Trophoblast cell (in vitro differentiated cells and primary cell): ENCODE measurements around the gene FEV.

Experiments used
- DNase-seq, 2 donors: peaks; one replicate each; pipeline ENCODE4 v3.0.0-alpha.2; 2016
- H2AFZ ChIP-seq: 2 replicates; pipeline ENCODE4 v1.6.1; 2013; ENCODE audit warnings: low read length, moderate library complexity, mild to moderate bottlenecking; ENCODE audit not compliant: insufficient read depth, poor library complexity
- H2AK5ac ChIP-seq: 2 replicates; pipeline ENCODE4 v1.6.1; 2013; ENCODE audit warnings: mild to moderate bottlenecking, low read length
- H2BK120ac ChIP-seq: 2 replicates; pipeline ENCODE4 v1.6.1; 2013; ENCODE audit warnings: low read length, mild to moderate bottlenecking, moderate library complexity; ENCODE audit not compliant: insufficient read depth, poor library complexity
- H2BK12ac ChIP-seq: 2 replicates; pipeline ENCODE4 v1.6.1; 2013; ENCODE audit warnings: mild to moderate bottlenecking, low read length, moderate library complexity
- H2BK5ac ChIP-seq: 2 replicates; pipeline ENCODE4 v1.6.1; 2013; ENCODE audit warnings: low read length, low read depth, moderate library complexity, mild to moderate bottlenecking; ENCODE audit not compliant: poor library complexity
- H3K14ac ChIP-seq: 2 replicates; pipeline ENCODE4 v1.6.1; 2013; ENCODE audit warnings: mild to moderate bottlenecking, low read length
- H3K18ac ChIP-seq: 2 replicates; pipeline ENCODE4 v1.6.1; 2013; ENCODE audit warnings: mild to moderate bottlenecking, low read length
- H3K23ac ChIP-seq: 2 replicates; pipeline ENCODE4 v1.6.1; 2013; ENCODE audit warnings: low read length
- H3K27ac ChIP-seq: 2 replicates; pipeline ENCODE4 v1.5.1; 2013; ENCODE audit warnings: low read depth, mild to moderate bottlenecking, inconsistent platforms, low read length, moderate library complexity
- H3K27me3 ChIP-seq: 2 replicates; pipeline ENCODE4 v1.6.1; 2013; ENCODE audit warnings: inconsistent platforms, mild to moderate bottlenecking, low read length, moderate library complexity; ENCODE audit not compliant: insufficient read depth
- H3K36me3 ChIP-seq, 2 experiments: 1 replicate in 1 of 2; 2 replicates in 1 of 2; pipeline ENCODE4 v1.6.1; 2013; ENCODE audit warnings: low read length in 2 of 2, mild to moderate bottlenecking in 2 of 2, moderate library complexity in 1 of 2; ENCODE audit not compliant: insufficient read depth in 2 of 2, control insufficient read depth in 1 of 2
- H3K4ac ChIP-seq: 2 replicates; pipeline ENCODE4 v1.6.1; 2013; ENCODE audit warnings: low read depth, mild to moderate bottlenecking, low read length, moderate library complexity
- H3K4me1 ChIP-seq, 2 experiments: 1 replicate in 1 of 2; 2 replicates in 1 of 2; pipeline ENCODE4 v1.6.1; 2013; ENCODE audit warnings: low read length in 2 of 2, mild to moderate bottlenecking in 2 of 2, moderate library complexity in 1 of 2; ENCODE audit not compliant: insufficient read depth in 2 of 2, control insufficient read depth in 1 of 2
- H3K4me2 ChIP-seq: 2 replicates; pipeline ENCODE4 v1.6.1; 2013; ENCODE audit warnings: inconsistent platforms, mild to moderate bottlenecking, low read length, moderate library complexity
- H3K4me3 ChIP-seq: 2 replicates; pipeline ENCODE4 v1.5.1; 2013; ENCODE audit warnings: mild to moderate bottlenecking, low read depth, low read length, inconsistent platforms
- H3K79me1 ChIP-seq: one replicate; pipeline ENCODE4 v1.6.1; 2013; ENCODE audit warnings: low read length
- H3K79me2 ChIP-seq: 2 replicates; pipeline ENCODE4 v1.6.1; 2013; ENCODE audit warnings: low read length, mild to moderate bottlenecking; ENCODE audit not compliant: control insufficient read depth, insufficient read depth, poor library complexity
- H3K9ac ChIP-seq: 2 replicates; pipeline ENCODE4 v1.6.1; 2013; ENCODE audit warnings: mild to moderate bottlenecking, low read length
- H3K9me3 ChIP-seq: 2 replicates; pipeline ENCODE4 v1.6.1; 2013; ENCODE audit warnings: low read depth, mild to moderate bottlenecking, control low read depth, inconsistent platforms, low read length; ENCODE audit not compliant: insufficient read depth
- H4K12ac ChIP-seq: 2 replicates; pipeline ENCODE4 v1.6.1; 2013; ENCODE audit warnings: low read depth, mild to moderate bottlenecking, low read length, moderate library complexity
- H4K8ac ChIP-seq: 2 replicates; pipeline ENCODE4 v1.6.1; 2013; ENCODE audit warnings: low read depth, mild to moderate bottlenecking, low read length, moderate library complexity
- H4K91ac ChIP-seq: one replicate; pipeline ENCODE4 v1.6.1; 2013; ENCODE audit warnings: low read depth, mild to moderate bottlenecking, low read length, moderate library complexity
- WGBS: extraction: QIAGEN DNeasy Blood & Tissue Kit; methylation state at CpG from one replicate; pipeline ENCODE4 v1.1.7; 2013; ENCODE audit warnings: missing lambda C conversion rate; ENCODE audit not compliant: insufficient read length, insufficient coverage; ENCODE audit errors: extremely low coverage; 5-methylcytosine and 5-hydroxymethylcytosine counted together

FEV gene

GRCh38 chr2:218983934-218984238 lies 1.1 kb downstream of the FEV start:
- no peak overlapping the region for H3K14ac ChIP-seq
- no peak overlapping the region for H3K23ac ChIP-seq
- no peak overlapping the region for H2AFZ ChIP-seq
- H3K79me1 ChIP-seq, result no peaks in the 10 kb centered on the region
- no peak overlapping the region for H2BK12ac ChIP-seq
- no peak overlapping the region for H4K91ac ChIP-seq
- H3K79me2 ChIP-seq, result no peaks in the 10 kb centered on the region
- H2BK120ac ChIP-seq, result no peak overlapping the region
- no peaks in the 10 kb centered on the region for H3K36me3 ChIP-seq
- no peak overlapping the region for H2AK5ac ChIP-seq
- H4K8ac ChIP-seq, result no peak overlapping the region
- H3K4ac ChIP-seq, result no peak overlapping the region
- no peak overlapping the region for H3K18ac ChIP-seq
- peaks cover 77% of the 10 kb centered on the region for H3K27me3 ChIP-seq
- whole genome bisulfite sequencing, result no CpG with 5 or more reads among the region's 10 CpGs
- H3K9me3 ChIP-seq, result peaks cover 2% of the 10 kb centered on the region
- no peak overlapping the region for H3K4me3 ChIP-seq
- H3K4me1 ChIP-seq, result peaks cover 2 to 4% of the 10 kb centered on the region in 2 experiments
- no peak overlapping the region for H2BK5ac ChIP-seq
- H3K27ac ChIP-seq, result no peak overlapping the region
- DNase-seq, result no peak
- H3K4me2 ChIP-seq, result no peak overlapping the region
- no peak overlapping the region for H4K12ac ChIP-seq
- no peak overlapping the region for H3K9ac ChIP-seq

DNA sequence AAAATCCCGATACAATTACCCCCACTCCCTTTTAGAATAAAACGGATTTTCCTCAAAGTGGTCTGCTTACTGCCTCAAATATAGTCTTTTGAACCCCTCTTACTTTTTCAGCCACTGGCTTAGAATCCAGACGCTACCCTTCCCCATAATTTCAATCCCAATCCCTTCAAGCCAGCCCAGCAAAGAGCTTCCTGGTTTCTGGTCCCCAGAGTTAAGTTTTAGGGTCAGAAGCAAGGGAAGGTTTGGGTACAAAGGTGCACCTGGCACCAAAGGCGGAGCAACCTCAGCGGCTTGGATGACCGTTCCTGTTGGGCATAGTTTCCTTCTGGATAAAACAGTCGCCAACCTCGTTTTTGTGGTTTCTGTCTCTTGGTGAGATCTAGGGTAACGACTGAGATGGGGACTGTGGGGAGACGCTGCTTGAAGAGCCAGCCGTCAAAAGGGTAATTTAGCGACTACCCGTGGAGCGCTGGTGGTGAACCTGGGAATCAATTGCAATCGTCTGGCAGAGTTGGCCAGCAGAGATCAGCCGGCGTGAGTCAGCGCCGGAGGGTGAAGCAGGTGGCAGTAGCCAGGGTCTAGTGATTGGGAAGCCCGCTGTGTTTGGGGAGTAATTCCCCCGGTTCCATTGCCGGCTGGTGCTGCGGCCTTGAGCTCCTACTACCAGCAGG lies 1.6 kb downstream of the FEV start:
- Histone ChIP-seq H2BK12ac (no peak overlapping the region), H4K8ac (no peak overlapping the region), H3K79me2 (no peaks in the 10 kb centered on the region)

GRCh38 chr2:218982586-218983262 lies 2.3 kb downstream of the FEV start:
- DNase-seq, result no peak
- Histone ChIP-seq H2BK12ac (no peak overlapping the region), H3K4me2 (no peak overlapping the region), H3K79me1 (no peaks in the 10 kb centered on the region), H4K91ac (no peak overlapping the region), H4K8ac (no peak overlapping the region), H3K4ac (no peak overlapping the region), H3K27me3 (peaks cover 68% of the 10 kb centered on the region), H2BK5ac (no peak overlapping the region), H3K18ac (no peak overlapping the region), H2AFZ (no peak overlapping the region), H3K9me3 (no peaks in the 10 kb centered on the region), H2AK5ac (no peak overlapping the region), H3K9ac (no peak overlapping the region), H3K36me3 (no peaks in the 10 kb centered on the region), H3K4me1 (peaks cover 2 to 4% of the 10 kb centered on the region in 2 experiments), H2BK120ac (no peak overlapping the region), H3K4me3 (no peak overlapping the region), H3K27ac (no peak overlapping the region), H3K23ac (no peak overlapping the region), H3K14ac (no peak overlapping the region), H4K12ac (no peak overlapping the region), H3K79me2 (no peaks in the 10 kb centered on the region)
- no CpG with 5 or more reads among the region's 28 CpGs for WGBS

More for the DNA sequence above, 1.6 kb downstream of the FEV start:
- Histone ChIP-seq H2AFZ (no peak overlapping the region), H3K4me3 (no peak overlapping the region), H3K23ac (no peak overlapping the region), H2BK120ac (no peak overlapping the region), H2BK5ac (no peak overlapping the region), H3K4me2 (no peak overlapping the region), H3K18ac (no peak overlapping the region), H4K91ac (no peak overlapping the region), H3K36me3 (no peaks in the 10 kb centered on the region), H2AK5ac (no peak overlapping the region), H3K27me3 (peaks cover 72% of the 10 kb centered on the region), H3K4me1 (peaks cover 2 to 4% of the 10 kb centered on the region in 2 experiments), H3K9ac (no peak overlapping the region), H3K14ac (no peak overlapping the region), H3K4ac (no peak overlapping the region), H4K12ac (no peak overlapping the region), H3K79me1 (no peaks in the 10 kb centered on the region), H3K27ac (no peak overlapping the region), H3K9me3 (no peaks in the 10 kb centered on the region)
- DNase-seq, result no peak
- WGBS, result no CpG with 5 or more reads among the region's 23 CpGs

GRCh38 chr2:218981881-218982585 lies 3.0 kb downstream of the FEV start:
- Histone ChIP-seq H3K14ac (no peak overlapping the region), H3K79me1 (no peaks in the 10 kb centered on the region), H2AFZ (no peak overlapping the region), H3K4me2 (no peak overlapping the region), H3K9ac (no peak overlapping the region), H2BK120ac (no peak overlapping the region), H3K27ac (no peak overlapping the region), H3K4me1 (peaks cover 2 to 4% of the 10 kb centered on the region in 2 experiments), H3K79me2 (no peaks in the 10 kb centered on the region), H3K9me3 (no peaks in the 10 kb centered on the region), H3K4me3 (no peak overlapping the region), H3K23ac (no peak overlapping the region), H4K12ac (no peak overlapping the region), H2AK5ac (no peak overlapping the region), H4K91ac (no peak overlapping the region), H3K27me3 (peaks cover 68% of the 10 kb centered on the region), H3K18ac (no peak overlapping the region), H3K4ac (no peak overlapping the region), H3K36me3 (no peaks in the 10 kb centered on the region), H2BK5ac (no peak overlapping the region), H4K8ac (no peak overlapping the region), H2BK12ac (no peak overlapping the region)
- no peak for DNase-seq
- no CpG with 5 or more reads among the region's 69 CpGs for WGBS
